Kidney epithelial cell (primary cell): ENCODE measurements around the gene CDH11. TPM values are rescaled to one million over a fixed set of nuclear protein-coding genes. Genes with fewer than 3 reads are reported as not detected.

Experiments used
- DNase-seq: peaks from one replicate; pipeline ENCODE4 v3.0.0-alpha.2; 2010; ENCODE audit warnings: low read depth
- H3K27me3 ChIP-seq: 2 replicates; pipeline ENCODE4 v1.6.0; 2011; ENCODE audit warnings: low read length; ENCODE audit not compliant: control insufficient read depth, insufficient read depth
- H3K36me3 ChIP-seq: 2 replicates; pipeline ENCODE4 v1.5.1; 2011; ENCODE audit warnings: low read length; ENCODE audit not compliant: control insufficient read depth, insufficient read depth
- H3K4me3 ChIP-seq: 2 replicates; pipeline ENCODE4 v1.5.1; 2011; ENCODE audit warnings: low read depth, mild to moderate bottlenecking, control low read depth, low read length
- CTCF ChIP-seq: IDR thresholded peaks from 2 replicates; pipeline ENCODE4 v1.5.1; 2011; ENCODE audit warnings: mild to moderate bottlenecking, moderate library complexity, low read length, control low read depth, inconsistent platforms; ENCODE audit not compliant: insufficient read depth, poor library complexity, severe bottlenecking
- total RNA-seq: library from RNA; depleted of rRNA; stranded (reverse); fragments of >200 nt; gene quantifications from 2 replicates; pipeline ENCODE4 v1.2.3, GENCODE V29; 2015

Gene CDH11
- total RNA-seq, 1 donor from 2014 or later: 135 TPM

- Histone ChIP-seq H3K27me3 (no peaks in the 10 kb centered on the region), H3K36me3 (no peaks in the 10 kb centered on the region), H3K4me3 (no peak overlapping the region)
- peak; percentile 5 for DNase-seq
- TF ChIP-seq CTCF: no peak
These were observed 169.7 kb downstream of the CDH11 start for GRCh38 chr16:64952177-64952576.

GRCh38 chr16:64951193-64951592 lies 170.7 kb downstream of the CDH11 start:
- Histone ChIP-seq H3K27me3 (no peaks in the 10 kb centered on the region), H3K36me3 (no peaks in the 10 kb centered on the region), H3K4me3 (no peak overlapping the region)
- DNase-seq: no peak
- TF ChIP-seq CTCF: no peak

GRCh38 chr16:64950731-64951130 lies 171.1 kb downstream of the CDH11 start:
- DNase-seq: no peak
- Histone ChIP-seq H3K4me3 (no peak overlapping the region), H3K36me3 (no peaks in the 10 kb centered on the region), H3K27me3 (no peaks in the 10 kb centered on the region)
- no peak for TF ChIP-seq CTCF

GRCh38 chr16:64950262-64950661 lies 171.6 kb downstream of the CDH11 start:
- no peak for DNase-seq
- Histone ChIP-seq H3K4me3 (no peak overlapping the region), H3K36me3 (no peaks in the 10 kb centered on the region), H3K27me3 (no peaks in the 10 kb centered on the region)
- TF ChIP-seq CTCF: peak; percentile 14

- Histone ChIP-seq H3K27me3 (no peaks in the 10 kb centered on the region), H3K4me3 (no peak overlapping the region), H3K36me3 (no peaks in the 10 kb centered on the region)
- DNase-seq: no peak
- no peak for TF ChIP-seq CTCF
These were observed 173.8 kb downstream of the CDH11 start for GRCh38 chr16:64948056-64948455.

GRCh38 chr16:64947651-64948050 lies 174.2 kb downstream of the CDH11 start:
- no peak for DNase-seq
- no peaks in the 10 kb centered on the region for H3K27me3 ChIP-seq
- no peaks in the 10 kb centered on the region for H3K36me3 ChIP-seq
- H3K4me3 ChIP-seq: no peak overlapping the region
- TF ChIP-seq CTCF: no peak
